Right lobe of liver (tissue), 4 donors: ENCODE results near the gene KIF23.

Source experiments
- POLR2A ChIP-seq: fragments of 450-650 bp; IDR thresholded peaks from one replicate; pipeline ENCODE4 v1.6.1; 2017; ENCODE audit warnings: antibody characterized with exemption, mild to moderate bottlenecking
- TF ChIP-seq, protein P1 (sequence below), 4 donors: fragments of 200-600 bp in 3 of 4; fragments of 450-650 bp in 1 of 4; IDR thresholded peaks; one replicate each; pipeline versions ENCODE4 v1.5.1 to v1.8.0; 2016 to 2022; ENCODE audit warnings: antibody characterized with exemption in 4 of 4, mild to moderate bottlenecking in 2 of 4
- donor health status: DM: no; HTN: no; CAD: no.
- donor health status: DM: no; HTN: no; CAD: no.
- donor health status: DM: no; HTN: yes; CAD: no.

DNA sequence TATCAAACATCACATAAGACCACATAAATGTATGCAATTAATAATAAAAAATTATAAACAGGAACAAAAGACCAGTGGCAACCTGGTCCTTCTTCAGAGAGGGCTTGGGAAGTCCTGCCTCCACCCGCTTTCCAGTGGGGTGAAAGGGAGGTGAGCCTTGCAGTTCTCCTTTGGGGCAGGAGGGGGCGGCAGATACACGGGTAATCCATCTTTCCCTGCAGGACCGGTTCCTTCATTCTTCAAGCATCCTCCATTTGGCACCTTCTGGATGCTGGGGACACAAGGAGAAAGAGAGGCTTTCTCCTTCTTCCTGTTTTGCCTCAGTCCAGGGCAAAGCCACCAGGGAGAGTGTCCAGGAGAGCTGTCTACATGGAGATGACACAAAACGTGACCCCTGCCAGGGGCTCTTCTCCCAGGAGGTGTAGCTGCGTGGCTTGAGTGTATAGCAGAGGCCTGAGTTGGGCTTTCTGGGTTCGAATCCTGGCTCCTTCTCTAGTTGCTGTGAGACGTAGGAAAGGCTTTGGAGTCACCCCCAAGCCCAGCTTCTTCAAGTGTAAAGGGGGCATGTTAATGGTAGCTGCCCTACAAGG is 61.7 kb downstream of the KIF23 start:
- TF ChIP-seq POLR2A = no peak
- TF ChIP-seq, protein P1, sequence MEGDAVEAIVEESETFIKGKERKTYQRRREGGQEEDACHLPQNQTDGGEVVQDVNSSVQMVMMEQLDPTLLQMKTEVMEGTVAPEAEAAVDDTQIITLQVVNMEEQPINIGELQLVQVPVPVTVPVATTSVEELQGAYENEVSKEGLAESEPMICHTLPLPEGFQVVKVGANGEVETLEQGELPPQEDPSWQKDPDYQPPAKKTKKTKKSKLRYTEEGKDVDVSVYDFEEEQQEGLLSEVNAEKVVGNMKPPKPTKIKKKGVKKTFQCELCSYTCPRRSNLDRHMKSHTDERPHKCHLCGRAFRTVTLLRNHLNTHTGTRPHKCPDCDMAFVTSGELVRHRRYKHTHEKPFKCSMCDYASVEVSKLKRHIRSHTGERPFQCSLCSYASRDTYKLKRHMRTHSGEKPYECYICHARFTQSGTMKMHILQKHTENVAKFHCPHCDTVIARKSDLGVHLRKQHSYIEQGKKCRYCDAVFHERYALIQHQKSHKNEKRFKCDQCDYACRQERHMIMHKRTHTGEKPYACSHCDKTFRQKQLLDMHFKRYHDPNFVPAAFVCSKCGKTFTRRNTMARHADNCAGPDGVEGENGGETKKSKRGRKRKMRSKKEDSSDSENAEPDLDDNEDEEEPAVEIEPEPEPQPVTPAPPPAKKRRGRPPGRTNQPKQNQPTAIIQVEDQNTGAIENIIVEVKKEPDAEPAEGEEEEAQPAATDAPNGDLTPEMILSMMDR (IDR thresholded peaks at IDR 0.05) = peak; percentile 88 to 97 (median 96)
